ENCODE data around the gene HAL.

HAL gene

DNA sequence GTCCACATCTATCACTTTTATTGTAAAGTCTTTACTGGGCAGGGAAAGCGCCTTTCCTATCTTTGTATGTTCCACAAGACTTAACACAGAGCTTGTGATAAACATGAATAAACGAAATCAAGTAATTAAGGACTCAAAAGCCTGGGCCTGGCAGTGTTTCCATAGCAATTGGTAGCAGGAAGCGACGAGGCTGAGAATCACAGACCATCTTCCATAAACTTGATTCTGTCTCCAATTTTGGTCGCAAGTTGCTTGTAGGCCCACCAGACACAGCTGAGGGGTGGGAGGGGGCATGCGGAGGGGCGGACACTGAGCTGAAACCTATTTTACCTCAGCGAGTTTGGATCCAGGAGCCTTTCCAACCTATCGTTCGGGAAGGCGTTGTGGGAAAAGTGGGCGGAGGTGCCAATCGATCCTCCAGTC, 54.0 kb downstream of the HAL start:
- DNase-seq (ENCODE audit: low read depth in 3 of 3) = no peak

DNA sequence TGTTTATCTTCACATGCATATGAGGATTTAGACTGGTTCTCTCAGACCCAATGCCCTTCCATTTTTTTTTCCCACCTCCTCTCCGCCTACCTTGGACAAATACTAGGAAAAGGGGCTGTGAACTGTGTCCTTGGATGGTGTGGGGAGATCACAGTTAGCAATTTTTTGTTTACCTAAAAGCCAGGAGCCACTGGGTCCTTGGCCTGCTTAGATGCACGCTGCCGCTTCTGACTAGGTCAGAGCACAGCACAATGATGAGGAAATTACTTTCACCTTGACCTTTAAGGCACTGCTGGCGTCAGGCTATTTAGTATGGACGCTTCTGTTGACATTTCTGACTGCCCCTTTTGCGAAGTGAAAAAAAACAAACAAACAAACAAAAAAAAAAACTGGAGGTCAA, 55.6 kb downstream of the HAL start:
- DNase-seq (ENCODE audit: low read depth in 3 of 3) = no peak
